Subcutaneous adipose tissue (tissue), 4 donors: Measurements from ENCODE around the gene TAS2R1. TPM values are rescaled to one million over a fixed set of nuclear protein-coding genes. Genes with fewer than 3 reads are reported as not detected.

ENCODE experiments used
- total RNA-seq, 4 donors: library from RNA; depleted of rRNA; stranded (reverse); fragments of >200 nt; gene quantifications; one replicate each; pipeline ENCODE4 v1.1.0, GENCODE V29; 2016
- TF ChIP-seq, protein P1 (sequence below): fragments of 450-650 bp; IDR thresholded peaks from one replicate; pipeline ENCODE4 v1.5.1; 2016; ENCODE audit warnings: low read depth, mild to moderate bottlenecking, control low read depth, antibody characterized with exemption, moderate library complexity

Gene TAS2R1
- total RNA-seq, 4 donors from 2014 or later = not detected

DNA sequence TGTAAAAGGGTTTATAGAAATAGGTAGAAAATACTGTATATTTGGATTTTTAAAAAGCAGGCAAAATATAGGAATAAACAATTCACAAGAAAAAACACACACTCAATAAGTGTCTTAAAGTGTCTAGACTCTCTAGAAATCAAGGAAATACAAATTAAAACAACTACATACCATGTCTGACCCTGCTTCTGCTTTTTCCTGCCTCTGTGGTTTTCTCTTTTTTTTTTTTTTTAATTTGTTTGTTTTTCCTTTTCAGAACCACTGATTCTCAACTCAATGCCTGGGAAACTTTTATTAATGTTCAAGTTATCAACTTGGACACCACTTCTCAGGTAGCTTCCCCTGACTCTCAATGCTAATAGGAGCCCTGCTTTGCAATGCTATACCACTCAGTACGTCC lies 25.5 kb upstream of the TAS2R1 start:
- TF ChIP-seq, protein P1, sequence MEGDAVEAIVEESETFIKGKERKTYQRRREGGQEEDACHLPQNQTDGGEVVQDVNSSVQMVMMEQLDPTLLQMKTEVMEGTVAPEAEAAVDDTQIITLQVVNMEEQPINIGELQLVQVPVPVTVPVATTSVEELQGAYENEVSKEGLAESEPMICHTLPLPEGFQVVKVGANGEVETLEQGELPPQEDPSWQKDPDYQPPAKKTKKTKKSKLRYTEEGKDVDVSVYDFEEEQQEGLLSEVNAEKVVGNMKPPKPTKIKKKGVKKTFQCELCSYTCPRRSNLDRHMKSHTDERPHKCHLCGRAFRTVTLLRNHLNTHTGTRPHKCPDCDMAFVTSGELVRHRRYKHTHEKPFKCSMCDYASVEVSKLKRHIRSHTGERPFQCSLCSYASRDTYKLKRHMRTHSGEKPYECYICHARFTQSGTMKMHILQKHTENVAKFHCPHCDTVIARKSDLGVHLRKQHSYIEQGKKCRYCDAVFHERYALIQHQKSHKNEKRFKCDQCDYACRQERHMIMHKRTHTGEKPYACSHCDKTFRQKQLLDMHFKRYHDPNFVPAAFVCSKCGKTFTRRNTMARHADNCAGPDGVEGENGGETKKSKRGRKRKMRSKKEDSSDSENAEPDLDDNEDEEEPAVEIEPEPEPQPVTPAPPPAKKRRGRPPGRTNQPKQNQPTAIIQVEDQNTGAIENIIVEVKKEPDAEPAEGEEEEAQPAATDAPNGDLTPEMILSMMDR = no peak

DNA sequence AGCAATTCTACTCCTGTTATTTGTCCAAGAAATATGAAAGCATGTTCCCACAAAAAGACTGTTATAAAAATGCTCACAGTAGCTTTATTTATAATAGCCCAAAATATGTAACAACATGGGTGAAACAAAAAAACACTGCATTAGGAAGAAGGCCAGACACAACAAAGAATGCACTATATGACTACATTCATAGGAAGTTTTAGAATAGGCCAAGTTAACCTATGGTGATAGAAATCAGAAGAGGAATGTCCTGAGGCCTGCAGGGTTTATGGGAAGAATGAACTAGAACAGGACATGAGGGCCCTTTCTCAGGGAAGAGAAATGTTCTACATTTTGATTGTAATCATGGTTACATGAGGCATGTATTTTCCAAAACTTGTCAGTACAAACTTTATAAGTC lies 24.7 kb upstream of the TAS2R1 start:
- TF ChIP-seq, protein P1 = no peak

DNA sequence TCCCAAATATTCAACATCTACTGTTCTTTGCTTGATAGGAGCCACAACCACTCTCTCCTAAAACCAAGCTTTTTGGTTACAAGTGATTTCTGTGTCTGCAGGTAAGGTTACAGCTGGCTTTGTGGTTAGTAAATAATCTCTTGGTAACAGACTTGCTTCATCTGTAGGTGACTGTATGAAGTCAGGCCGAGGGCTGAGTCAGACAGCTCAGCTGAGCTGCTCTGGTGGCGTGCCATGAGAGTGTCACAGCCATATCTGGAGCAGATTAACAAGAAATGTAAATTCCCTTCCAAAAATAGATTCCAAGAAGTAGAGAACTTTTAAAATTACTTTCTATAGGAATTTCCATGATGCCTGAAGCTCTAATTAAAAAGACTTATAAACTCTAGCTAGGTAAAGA lies 23.7 kb upstream of the TAS2R1 start:
- TF ChIP-seq, protein P1 = no peak

DNA sequence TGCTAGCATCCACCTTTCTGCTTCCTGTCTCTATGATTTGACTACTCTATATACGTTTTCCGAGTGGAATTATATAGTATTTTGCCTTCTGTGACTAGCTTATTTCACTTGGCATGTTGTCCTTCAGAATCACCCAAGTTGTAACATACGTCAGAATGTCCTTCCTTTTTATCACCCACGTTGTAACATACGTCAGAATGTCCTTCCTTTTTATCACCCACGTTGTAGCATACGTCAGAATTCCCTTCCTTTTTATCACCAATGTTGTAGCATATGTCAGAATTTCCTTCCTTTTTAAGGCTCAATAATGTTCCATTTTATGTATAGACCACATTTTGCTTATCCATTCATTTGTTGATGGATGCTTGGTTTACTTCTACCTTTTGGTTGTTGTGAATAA lies 22.9 kb upstream of the TAS2R1 start:
- TF ChIP-seq, protein P1 = no peak

DNA sequence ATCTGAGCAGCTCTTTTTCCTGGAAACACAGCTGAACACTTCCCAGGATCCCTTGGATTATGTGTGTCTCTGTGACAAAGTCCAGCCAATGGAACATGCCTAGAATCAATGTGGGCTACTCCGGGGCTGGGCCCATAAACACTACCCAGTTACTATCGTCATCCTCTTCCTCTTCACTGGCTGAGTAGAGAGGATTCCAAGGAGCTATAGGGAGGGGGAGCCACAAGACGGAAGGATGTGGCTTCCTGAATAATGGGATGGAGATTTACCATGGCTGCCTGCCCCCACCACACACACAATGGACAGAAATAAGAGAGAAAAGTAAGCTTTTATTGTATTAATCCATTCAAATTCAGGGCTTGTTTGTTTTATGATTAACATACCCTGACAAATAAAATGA lies 22.1 kb upstream of the TAS2R1 start:
- TF ChIP-seq, protein P1 = no peak

DNA sequence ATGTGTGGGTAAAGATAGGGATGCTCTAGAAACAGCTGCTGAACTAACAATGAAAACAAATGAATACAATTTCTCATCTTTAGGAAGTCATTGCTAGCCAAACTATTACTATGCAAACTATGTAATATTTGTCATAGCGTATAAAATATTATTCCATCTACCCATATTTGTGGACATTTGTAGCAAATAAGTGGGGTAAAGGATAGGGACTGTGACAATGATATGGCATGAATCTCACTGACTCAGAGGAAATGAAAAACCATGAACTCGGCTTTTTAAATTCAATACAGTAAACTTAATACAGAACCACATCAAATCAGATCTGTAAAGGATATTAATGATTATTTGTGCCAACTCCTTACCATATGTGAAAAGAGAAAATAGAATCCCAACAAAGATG lies 16.7 kb upstream of the TAS2R1 start:
- TF ChIP-seq, protein P1 = no peak

DNA sequence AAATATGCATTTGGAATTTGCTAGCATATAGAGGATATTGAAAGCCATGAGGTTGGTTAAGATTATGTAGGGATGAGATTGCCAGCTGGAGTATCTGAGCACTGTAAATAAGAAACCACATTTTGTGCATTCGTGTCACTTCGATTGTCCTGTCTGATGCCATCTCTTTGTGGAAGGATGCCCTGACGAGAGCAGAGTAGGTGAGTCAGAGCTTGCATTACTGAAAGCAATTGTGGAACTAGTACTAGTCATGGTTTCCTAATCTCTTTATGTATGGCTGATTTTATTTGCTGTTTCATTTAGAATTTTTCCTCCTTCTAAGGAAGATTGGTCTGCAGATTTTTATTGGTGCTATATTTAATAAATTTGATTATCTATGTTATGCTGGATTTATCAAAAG lies 14.5 kb upstream of the TAS2R1 start:
- TF ChIP-seq, protein P1 = no peak
